Loucy (cell line): ENCODE data around the gene FOXL1.

ENCODE experiments used
- EZH2phosphoT487 ChIP-seq: fragments of 200-600 bp; IDR thresholded peaks from 2 replicates; pipeline ENCODE4 v1.6.1; 2018; ENCODE audit warnings: antibody characterized with exemption, mild to moderate bottlenecking, moderate library complexity, borderline replicate concordance
- TF ChIP-seq, protein P1 (sequence below): fragments of 200-600 bp; sonication (generic); conservative IDR thresholded peaks from 2 replicates; pipeline ENCODE4 v1.5.1; 2014; ENCODE audit warnings: mild to moderate bottlenecking, antibody characterized with exemption, low read length

DNA sequence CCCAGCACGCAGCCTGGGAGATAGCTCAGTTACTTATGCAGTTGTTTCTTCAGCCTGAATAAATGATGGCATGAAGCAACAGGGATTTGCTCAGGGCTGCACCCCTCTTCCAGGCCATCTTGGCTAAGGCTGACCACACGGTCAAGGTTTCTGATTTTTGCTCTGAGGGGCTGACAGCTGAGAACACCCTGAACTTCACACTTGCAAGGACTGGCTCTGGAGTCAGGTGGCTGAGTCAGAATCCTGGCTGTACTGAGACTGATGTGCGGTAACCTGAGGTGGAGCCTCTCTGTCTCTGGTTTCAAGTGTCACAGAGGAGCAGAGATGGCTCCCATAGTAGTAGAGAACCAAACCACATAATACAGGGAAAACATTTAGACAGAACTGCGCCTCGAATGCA, 28.1 kb upstream of the FOXL1 start:
- TF ChIP-seq, protein P1, sequence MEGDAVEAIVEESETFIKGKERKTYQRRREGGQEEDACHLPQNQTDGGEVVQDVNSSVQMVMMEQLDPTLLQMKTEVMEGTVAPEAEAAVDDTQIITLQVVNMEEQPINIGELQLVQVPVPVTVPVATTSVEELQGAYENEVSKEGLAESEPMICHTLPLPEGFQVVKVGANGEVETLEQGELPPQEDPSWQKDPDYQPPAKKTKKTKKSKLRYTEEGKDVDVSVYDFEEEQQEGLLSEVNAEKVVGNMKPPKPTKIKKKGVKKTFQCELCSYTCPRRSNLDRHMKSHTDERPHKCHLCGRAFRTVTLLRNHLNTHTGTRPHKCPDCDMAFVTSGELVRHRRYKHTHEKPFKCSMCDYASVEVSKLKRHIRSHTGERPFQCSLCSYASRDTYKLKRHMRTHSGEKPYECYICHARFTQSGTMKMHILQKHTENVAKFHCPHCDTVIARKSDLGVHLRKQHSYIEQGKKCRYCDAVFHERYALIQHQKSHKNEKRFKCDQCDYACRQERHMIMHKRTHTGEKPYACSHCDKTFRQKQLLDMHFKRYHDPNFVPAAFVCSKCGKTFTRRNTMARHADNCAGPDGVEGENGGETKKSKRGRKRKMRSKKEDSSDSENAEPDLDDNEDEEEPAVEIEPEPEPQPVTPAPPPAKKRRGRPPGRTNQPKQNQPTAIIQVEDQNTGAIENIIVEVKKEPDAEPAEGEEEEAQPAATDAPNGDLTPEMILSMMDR: no peak
- no peak for TF ChIP-seq EZH2phosphoT487
